ENCODE results near the gene ARHGAP35. TPM values are rescaled to one million over a fixed set of nuclear protein-coding genes. Genes with fewer than 3 reads are reported as not detected.
"Not testable (repeated sequence)": the region's sequence is repeated elsewhere in the genome, so short reads cannot be mapped to it uniquely, and the experiment has no call there.

Gene ARHGAP35
- total RNA-seq, 1 donor from 2014 or later, result 70.2 TPM

DNA sequence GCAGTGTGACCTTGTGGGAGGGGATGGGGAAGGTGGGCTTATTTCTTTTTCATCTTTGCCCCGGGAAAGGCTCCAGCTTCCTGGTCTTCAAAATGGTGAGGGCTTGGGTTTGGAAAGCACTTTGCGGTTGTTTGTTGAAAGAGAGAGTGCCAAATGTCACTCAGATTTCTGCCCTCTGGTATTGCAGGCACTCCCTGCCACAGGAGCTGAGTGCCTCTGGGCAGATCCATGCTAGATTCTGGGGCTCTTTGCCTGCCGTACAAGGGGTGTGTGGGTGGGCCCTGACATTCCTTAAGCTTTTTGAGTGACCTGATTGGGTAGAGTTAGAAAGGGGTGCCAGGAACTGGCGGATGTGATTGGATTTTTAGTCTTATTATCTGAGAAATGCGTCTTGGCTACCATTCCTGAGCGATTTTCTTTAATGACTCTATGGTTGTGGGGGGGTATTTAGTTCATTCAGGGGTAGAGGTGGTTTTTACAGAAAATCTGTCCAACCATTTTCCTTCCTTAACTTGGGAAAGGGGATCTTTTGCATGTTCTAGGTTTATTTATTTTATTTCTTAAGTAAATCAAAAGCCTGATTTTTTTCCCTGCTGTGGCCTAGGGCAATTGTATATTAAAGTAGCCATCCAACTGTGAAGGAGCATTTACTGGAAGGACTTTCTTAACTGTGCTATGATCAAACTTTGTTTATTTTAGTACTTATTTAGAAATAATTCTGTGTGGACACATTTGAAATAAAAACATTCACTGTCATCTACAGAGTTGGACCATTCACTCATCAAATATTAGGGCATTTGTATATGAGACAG lies 3.2 kb downstream of the ARHGAP35 start:
- Mint-ChIP-seq H3K36me3 (ENCODE audit: low read depth) (no peaks in the 10 kb centered on the region), H3K4me3 (ENCODE audit: unreplicated experiment) (no peak overlapping the region), H3K4me1 (ENCODE audit: low read depth) (peaks cover 30% of the 10 kb centered on the region), H3K27ac (ENCODE audit: unreplicated experiment) (no peak overlapping the region), H3K27me3 (ENCODE audit: low read depth) (no peaks in the 10 kb centered on the region), H3K9me3 (ENCODE audit: low read depth) (no peaks in the 10 kb centered on the region)
- TF ChIP-seq, protein P1, sequence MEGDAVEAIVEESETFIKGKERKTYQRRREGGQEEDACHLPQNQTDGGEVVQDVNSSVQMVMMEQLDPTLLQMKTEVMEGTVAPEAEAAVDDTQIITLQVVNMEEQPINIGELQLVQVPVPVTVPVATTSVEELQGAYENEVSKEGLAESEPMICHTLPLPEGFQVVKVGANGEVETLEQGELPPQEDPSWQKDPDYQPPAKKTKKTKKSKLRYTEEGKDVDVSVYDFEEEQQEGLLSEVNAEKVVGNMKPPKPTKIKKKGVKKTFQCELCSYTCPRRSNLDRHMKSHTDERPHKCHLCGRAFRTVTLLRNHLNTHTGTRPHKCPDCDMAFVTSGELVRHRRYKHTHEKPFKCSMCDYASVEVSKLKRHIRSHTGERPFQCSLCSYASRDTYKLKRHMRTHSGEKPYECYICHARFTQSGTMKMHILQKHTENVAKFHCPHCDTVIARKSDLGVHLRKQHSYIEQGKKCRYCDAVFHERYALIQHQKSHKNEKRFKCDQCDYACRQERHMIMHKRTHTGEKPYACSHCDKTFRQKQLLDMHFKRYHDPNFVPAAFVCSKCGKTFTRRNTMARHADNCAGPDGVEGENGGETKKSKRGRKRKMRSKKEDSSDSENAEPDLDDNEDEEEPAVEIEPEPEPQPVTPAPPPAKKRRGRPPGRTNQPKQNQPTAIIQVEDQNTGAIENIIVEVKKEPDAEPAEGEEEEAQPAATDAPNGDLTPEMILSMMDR (IDR thresholded peaks at IDR 0.05), result no peak
- no peak for DNase-seq (ENCODE audit: low spot score)

DNA sequence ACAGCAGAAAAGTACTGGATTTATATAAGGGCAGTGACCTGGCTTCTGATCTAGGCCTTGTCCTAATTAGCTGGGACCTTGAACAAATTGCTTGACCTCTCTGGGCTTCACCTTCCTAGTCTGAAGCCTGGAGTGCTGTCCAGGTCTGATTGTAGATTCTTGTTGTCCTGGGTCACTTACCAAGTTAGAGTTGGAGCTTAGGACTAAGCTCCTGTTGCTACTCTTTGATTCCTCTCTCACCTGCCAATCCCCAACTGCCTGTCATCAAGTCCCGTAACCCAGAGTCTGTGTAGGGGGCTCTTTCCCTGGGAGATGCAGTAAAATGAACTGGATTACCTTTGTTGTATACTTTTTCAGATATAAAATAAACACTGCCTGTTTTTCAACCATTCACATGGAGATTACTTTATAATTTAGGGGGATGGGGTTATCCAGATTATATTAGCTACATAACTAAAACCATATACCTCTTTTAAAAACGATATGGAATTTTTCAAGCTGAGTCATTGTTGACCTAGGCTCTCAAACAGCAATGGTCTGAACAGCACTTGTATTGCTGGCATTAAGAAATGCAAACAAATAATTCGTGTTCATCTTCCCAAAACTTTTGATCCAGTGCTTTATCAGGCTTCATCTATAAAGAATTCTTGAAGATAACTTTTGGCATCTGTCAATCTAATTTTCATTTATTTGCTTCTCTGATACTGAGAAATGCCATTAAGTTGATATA lies 5.8 kb downstream of the ARHGAP35 start:
- no peaks in the 10 kb centered on the region for H3K9me3 Mint-ChIP-seq (ENCODE audit: low read depth)
- H3K4me1 Mint-ChIP-seq (ENCODE audit: low read depth), result peaks cover 25% of the 10 kb centered on the region
- no peaks in the 10 kb centered on the region for H3K27me3 Mint-ChIP-seq (ENCODE audit: low read depth)
- TF ChIP-seq, protein P1 (IDR thresholded peaks at IDR 0.05), result no peak
- H3K36me3 Mint-ChIP-seq (ENCODE audit: low read depth), result no peaks in the 10 kb centered on the region
- DNase-seq (ENCODE audit: low spot score), result no peak
- H3K4me3 Mint-ChIP-seq (ENCODE audit: unreplicated experiment), result no peak overlapping the region
- H3K27ac Mint-ChIP-seq (ENCODE audit: unreplicated experiment), result peak overlapping the region; percentile 80

GRCh38 chr19:46867170-46867569 lies 6.4 kb downstream of the ARHGAP35 start:
- Mint-ChIP-seq H3K27ac (ENCODE audit: unreplicated experiment) (peak overlapping the region; percentile 10), H3K9me3 (ENCODE audit: low read depth) (no peaks in the 10 kb centered on the region)

DNA sequence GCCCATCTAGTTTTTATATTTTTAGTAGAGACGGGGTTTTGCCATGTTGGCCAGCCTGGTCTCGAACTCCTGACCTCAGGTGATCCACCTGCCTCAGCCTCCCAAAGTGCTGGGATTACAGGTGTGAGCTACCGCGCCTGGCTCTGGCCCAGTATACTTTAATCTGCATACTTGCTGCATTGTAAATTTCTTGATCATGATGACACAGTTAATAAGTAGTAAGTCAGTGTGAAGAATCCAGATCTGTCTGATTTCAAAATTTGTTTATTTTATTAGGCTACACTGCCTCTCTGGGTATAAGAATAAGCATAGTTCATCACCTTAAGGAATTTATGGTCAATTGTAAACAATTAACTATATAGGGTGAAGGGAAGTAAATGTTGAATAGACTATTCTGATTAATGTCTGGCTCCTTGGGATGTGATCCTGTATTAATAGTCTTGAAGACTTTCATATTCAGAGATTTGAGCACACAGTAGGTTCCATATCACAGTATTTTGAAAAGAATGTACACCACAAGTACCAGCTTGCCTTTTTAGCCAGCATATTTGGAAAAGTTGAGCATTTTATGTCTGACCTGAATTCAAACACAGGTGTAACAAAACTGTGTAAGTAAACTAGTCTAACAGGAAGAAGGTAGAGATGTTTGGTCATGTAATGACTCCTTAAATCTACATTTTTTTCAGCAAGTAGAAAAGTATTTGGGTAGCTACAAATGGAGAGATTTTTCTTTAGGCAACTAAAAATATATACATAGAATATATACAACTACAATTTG lies 7.4 kb downstream of the ARHGAP35 start:
- Mint-ChIP-seq H3K4me1 (ENCODE audit: low read depth) (peaks cover 37% of the 10 kb centered on the region), H3K27me3 (ENCODE audit: low read depth) (no peaks in the 10 kb centered on the region), H3K36me3 (ENCODE audit: low read depth) (no peaks in the 10 kb centered on the region), H3K27ac (ENCODE audit: unreplicated experiment) (peak overlapping the region; percentile 14), H3K4me3 (ENCODE audit: unreplicated experiment) (no peak overlapping the region), H3K9me3 (ENCODE audit: low read depth) (no peaks in the 10 kb centered on the region)
- TF ChIP-seq, protein P1 (IDR thresholded peaks at IDR 0.05), result no peak
- DNase-seq (ENCODE audit: low spot score), result no peak

More at GRCh38 chr19:46867170-46867569, 6.4 kb downstream of the ARHGAP35 start:
- no peak for DNase-seq (ENCODE audit: low spot score)
- TF ChIP-seq, protein P1 (IDR thresholded peaks at IDR 0.05), result no peak
- Mint-ChIP-seq H3K4me3 (ENCODE audit: unreplicated experiment) (no peak overlapping the region), H3K36me3 (ENCODE audit: low read depth) (no peaks in the 10 kb centered on the region), H3K4me1 (ENCODE audit: low read depth) (peaks cover 30% of the 10 kb centered on the region), H3K27me3 (ENCODE audit: low read depth) (no peaks in the 10 kb centered on the region)

GRCh38 chr19:46871173-46871572 lies 10.4 kb downstream of the ARHGAP35 start:
- H3K27me3 Mint-ChIP-seq (ENCODE audit: low read depth); DNase-seq (ENCODE audit: low spot score); H3K9me3 Mint-ChIP-seq (ENCODE audit: low read depth); H3K36me3 Mint-ChIP-seq (ENCODE audit: low read depth); H3K4me3 Mint-ChIP-seq (ENCODE audit: unreplicated experiment): not testable (repeated sequence)
- peaks cover 51% of the 10 kb centered on the region for H3K4me1 Mint-ChIP-seq (ENCODE audit: low read depth)
- H3K27ac Mint-ChIP-seq (ENCODE audit: unreplicated experiment), result peak overlapping the region; percentile 8

Data from chondrocyte (in vitro differentiated cells).